Mucosa of descending colon (tissue), 3 donors: Measurements from ENCODE around the gene MAGI2. TPM values are rescaled to one million over a fixed set of nuclear protein-coding genes. Genes with fewer than 3 reads are reported as not detected.

Experiments
- ATAC-seq: fragments of 200-7000 bp; cut with Tn5 transposase; one replicate; pipeline ENCODE4 v1.9.1; 2020; ENCODE audit warnings: mild to moderate bottlenecking, moderate library complexity
- DNase-seq, 3 donors: peaks; one replicate each; pipeline ENCODE4 v3.0.0-alpha.2; 2020
- H3K36me3 ChIP-seq: fragments of 200-600 bp; one replicate; pipeline ENCODE4 v1.8.0; 2021; ENCODE audit warnings: low read depth, mild to moderate bottlenecking
- H3K4me1 ChIP-seq: fragments of 200-600 bp; one replicate; pipeline ENCODE4 v1.8.0; 2021; ENCODE audit warnings: low read depth, mild to moderate bottlenecking
- H3K4me3 ChIP-seq: fragments of 200-600 bp; one replicate; pipeline ENCODE4 v1.8.0; 2021; ENCODE audit warnings: mild to moderate bottlenecking
- H3K9me3 ChIP-seq: fragments of 200-600 bp; one replicate; pipeline ENCODE4 v1.8.0; 2021; ENCODE audit warnings: mild to moderate bottlenecking
- CTCF ChIP-seq: fragments of 200-600 bp; IDR thresholded peaks from one replicate; pipeline ENCODE4 v1.8.0; 2022; ENCODE audit warnings: antibody characterized with exemption, mild to moderate bottlenecking
- intact Hi-C, 2 donors: fragments of 100-400 bp; cut with DNase I in 1 of 2; cut with micrococcal nuclease in 1 of 2; formaldehyde crosslinking; loops; one replicate each; pipeline versions ENCODE4 v1.11.0 to v1.11.1; 2022; cut with DNase I, micrococcal nuclease
- total RNA-seq, 3 donors: library from RNA; stranded (reverse); fragmentation: NEBNext Ultra II Directional in 2 of 3; extraction: Animal tissue kit (Norgen Biotek cat#: 25700) in 2 of 3; gene quantifications; one replicate each; pipeline versions ENCODE4 v1.2.1 to v1.2.4, GENCODE V29; 2021 to 2023
- donor health status: DM: no; HTN: no; CAD: no; lungs with moderate emphysema.
- donor health status: DM: no; HTN: no; CAD: no.
- donor health status: DM: no; HTN: yes; CAD: no.

Gene MAGI2
- total RNA-seq, 3 donors from 2014 or later, result 1.9 to 14.5 (median 2.7) TPM

GRCh38 chr7:78396210-78396609, 1057.3 kb downstream of the MAGI2 start:
- H3K9me3 ChIP-seq, result no peaks in the 10 kb centered on the region
- no peak overlapping the region for H3K4me3 ChIP-seq
- DNase-seq (no peak), ATAC-seq (no peak)
- no peaks in the 10 kb centered on the region for H3K4me1 ChIP-seq
- intact Hi-C loops, result no loop called here
- no peak for TF ChIP-seq CTCF
- H3K36me3 ChIP-seq, result no peaks in the 10 kb centered on the region

DNA sequence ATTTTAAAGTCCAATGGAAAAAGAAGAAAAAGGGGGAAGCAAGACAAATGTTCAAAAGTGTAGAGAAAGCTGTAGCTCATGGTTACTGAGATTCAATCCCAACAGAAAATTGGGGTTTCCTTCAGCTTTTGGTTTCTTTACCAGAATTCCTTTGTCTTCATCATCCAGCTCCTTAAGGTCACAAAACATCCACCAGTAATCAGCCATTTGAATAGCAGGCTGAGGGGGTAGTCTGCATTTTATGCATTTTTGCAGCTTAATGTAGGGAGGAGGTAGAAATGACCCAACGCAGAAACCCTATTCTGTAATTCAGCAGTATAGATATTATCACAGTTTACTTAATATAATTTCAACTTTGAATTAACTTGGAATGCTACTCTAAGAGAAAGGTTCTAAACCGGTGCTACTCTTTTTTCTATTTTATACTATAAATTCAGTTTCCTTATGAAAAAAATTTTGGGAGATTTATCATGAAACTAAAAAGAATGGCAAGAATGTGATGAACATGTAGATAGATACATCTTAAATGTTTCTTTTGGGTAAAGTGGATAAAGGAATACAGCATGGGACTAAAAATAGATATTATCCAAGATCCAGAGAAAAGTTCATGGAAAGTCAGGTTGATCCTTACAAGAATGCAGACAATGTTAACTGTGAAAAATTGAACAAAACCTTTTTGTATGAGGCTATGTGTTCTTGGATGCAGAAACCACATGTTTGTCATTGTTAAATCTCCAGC, 1058.0 kb downstream of the MAGI2 start:
- Histone ChIP-seq H3K4me1 (no peaks in the 10 kb centered on the region), H3K4me3 (no peak overlapping the region), H3K36me3 (no peaks in the 10 kb centered on the region), H3K9me3 (no peaks in the 10 kb centered on the region)
- no peak for TF ChIP-seq CTCF
- intact Hi-C loops, result no loop called here
- ATAC-seq, result no peak
- DNase-seq, result no peak

DNA sequence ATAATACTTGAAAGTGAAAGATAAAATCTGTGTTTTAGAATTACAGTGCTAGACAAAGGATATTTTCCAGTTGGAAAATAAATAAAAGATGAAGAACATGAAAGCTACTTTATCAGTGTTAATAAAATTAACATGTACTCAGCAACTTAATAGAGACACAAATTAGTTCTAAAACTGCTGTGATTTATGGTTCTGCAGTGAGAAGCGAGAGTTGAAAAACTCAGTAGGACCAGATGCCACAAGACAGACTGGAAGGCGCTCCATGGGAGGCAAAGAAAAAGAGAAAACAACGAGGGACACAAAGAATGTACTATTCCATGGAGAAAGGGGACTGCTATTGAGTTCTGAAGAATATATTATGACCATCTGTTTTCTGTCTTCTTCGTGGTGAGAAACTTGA, 1064.4 kb downstream of the MAGI2 start:
- Histone ChIP-seq H3K9me3 (no peaks in the 10 kb centered on the region), H3K4me1 (no peaks in the 10 kb centered on the region), H3K36me3 (no peaks in the 10 kb centered on the region), H3K4me3 (no peak overlapping the region)
- DNase-seq, result no peak
- intact Hi-C loops, result no loop called here
- TF ChIP-seq CTCF, result no peak
- no peak for ATAC-seq

DNA sequence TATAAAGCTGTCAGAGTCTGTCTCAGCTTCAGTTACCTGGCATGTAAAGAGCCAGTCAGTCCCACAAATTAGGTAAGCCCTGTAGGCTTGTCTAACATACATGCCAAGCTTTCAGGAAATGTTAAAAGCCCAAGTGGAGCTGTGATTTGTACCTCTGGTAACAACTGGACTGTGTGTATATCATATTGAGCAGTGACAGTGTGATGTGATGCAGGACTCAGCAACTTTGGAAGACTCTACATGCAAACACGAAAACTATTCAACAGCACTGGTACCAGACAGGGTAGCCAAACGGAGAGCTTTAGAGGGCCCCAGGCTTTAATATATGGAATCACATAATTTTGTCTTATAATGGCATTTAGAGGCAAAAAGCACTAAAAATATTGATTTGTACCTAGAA, 1066.9 kb downstream of the MAGI2 start:
- H3K4me3 ChIP-seq, result no peak overlapping the region
- no peak for DNase-seq
- no peaks in the 10 kb centered on the region for H3K36me3 ChIP-seq
- no peaks in the 10 kb centered on the region for H3K9me3 ChIP-seq
- intact Hi-C loops, result no loop called here
- no peak for TF ChIP-seq CTCF
- ATAC-seq, result no peak
- H3K4me1 ChIP-seq, result no peaks in the 10 kb centered on the region

DNA sequence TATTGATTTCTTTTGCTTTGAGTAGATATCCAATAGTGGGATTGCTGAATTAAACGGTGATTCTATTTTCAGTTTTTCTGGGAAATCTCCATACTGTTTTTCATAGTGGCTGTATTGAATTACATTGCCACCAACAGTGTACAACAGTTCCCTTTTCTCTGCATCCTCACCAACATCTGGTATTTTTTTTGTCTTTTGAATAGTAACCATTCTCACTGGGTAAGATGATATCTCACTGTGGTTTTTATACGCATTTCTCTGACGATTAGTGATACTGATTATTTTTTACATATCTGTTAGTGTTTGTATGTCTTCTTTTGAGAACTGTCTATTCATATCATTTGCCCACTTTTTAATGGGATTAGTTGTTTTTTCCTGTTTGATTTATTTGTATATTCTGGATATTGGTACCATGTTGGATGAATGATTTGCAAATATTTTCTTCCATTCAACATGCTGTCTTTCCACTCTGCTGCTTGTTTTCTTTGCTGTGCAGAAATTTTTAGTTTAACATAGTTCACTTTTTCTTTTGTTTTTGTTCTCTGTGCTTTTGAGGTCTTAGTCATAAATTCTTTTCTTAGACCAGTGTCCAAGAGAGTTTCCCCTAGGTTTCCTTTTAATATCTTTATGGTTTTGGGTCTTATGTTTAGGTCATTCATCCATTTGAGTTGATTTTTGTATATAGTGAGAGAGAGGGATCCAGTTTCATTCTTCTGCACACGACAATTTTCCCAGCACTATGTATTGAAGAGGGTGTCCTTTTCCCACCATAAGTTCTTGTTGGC, 1070.2 kb downstream of the MAGI2 start:
- no peak for DNase-seq
- intact Hi-C loops, result no loop called here
- Histone ChIP-seq H3K9me3 (no peaks in the 10 kb centered on the region), H3K4me3 (no peak overlapping the region), H3K36me3 (no peaks in the 10 kb centered on the region), H3K4me1 (no peaks in the 10 kb centered on the region)
- ATAC-seq, result no peak
- TF ChIP-seq CTCF, result no peak
